Aorta (tissue), 5 donors: ENCODE measurements around the gene UBE2O. TPM values are rescaled to one million over a fixed set of nuclear protein-coding genes. Genes with fewer than 3 reads are reported as not detected.

Experiments
- ATAC-seq: fragments of 200-7000 bp; cut with Tn5 transposase; one replicate; pipeline ENCODE4 v1.9.1; 2022; ENCODE audit warnings: moderate library complexity; ENCODE audit not compliant: low FRiP score
- DNase-seq, 2 donors: peaks; one replicate each; pipeline ENCODE4 v3.0.0-alpha.2; 2020
- H3K27ac ChIP-seq, 2 donors: one replicate each; pipeline ENCODE4 v1.5.1; 2013; ENCODE audit warnings: low read length in 2 of 2, mild to moderate bottlenecking in 2 of 2, moderate library complexity in 2 of 2, control low read depth in 1 of 2, inconsistent platforms in 1 of 2, low read depth in 1 of 2
- H3K27me3 ChIP-seq, 2 donors: one replicate each; pipeline ENCODE4 v1.6.1; 2013; ENCODE audit warnings: control low read depth in 1 of 2, low read length in 1 of 2, mild to moderate bottlenecking in 1 of 2, moderate library complexity in 1 of 2; ENCODE audit not compliant: insufficient read depth in 2 of 2, control insufficient read depth in 1 of 2
- H3K36me3 ChIP-seq, 2 donors: one replicate each; pipeline ENCODE4 v1.6.1; 2013; ENCODE audit warnings: control low read depth in 1 of 2, low read length in 1 of 2, mild to moderate bottlenecking in 1 of 2; ENCODE audit not compliant: insufficient read depth in 2 of 2, control insufficient read depth in 1 of 2
- H3K4me1 ChIP-seq, 2 donors: one replicate each; pipeline ENCODE4 v1.6.1; 2013; ENCODE audit warnings: low read length in 2 of 2, control low read depth in 1 of 2, mild to moderate bottlenecking in 1 of 2, moderate library complexity in 1 of 2; ENCODE audit not compliant: insufficient read depth in 2 of 2, control insufficient read depth in 1 of 2
- H3K4me3 ChIP-seq, 2 donors: one replicate each; pipeline ENCODE4 v1.5.1; 2013; ENCODE audit warnings: low read length in 2 of 2, control low read depth in 1 of 2, mild to moderate bottlenecking in 1 of 2
- H3K9me3 ChIP-seq: one replicate; pipeline ENCODE4 v1.6.1; 2013; ENCODE audit warnings: mild to moderate bottlenecking, low read length; ENCODE audit not compliant: control insufficient read depth
- WGBS, 2 donors: extraction: QIAGEN DNeasy Blood & Tissue Kit; methylation state at CpG; one replicate each; pipeline ENCODE4 v1.1.7; 2013; 5-methylcytosine and 5-hydroxymethylcytosine counted together
- intact Hi-C, 2 donors: fragments of 100-400 bp; cut with DNase I; formaldehyde crosslinking; loops; one replicate each; pipeline versions ENCODE4 v1.14.2 to v1.15.0; 2022
- polyA plus RNA-seq, 2 donors: library from polyadenylated mRNA; stranded (reverse); fragments of 200-250 nt; gene quantifications; one replicate each; pipeline ENCODE4 v1.2.3, GENCODE V29; 2013
- total RNA-seq, 2 donors: library from RNA; stranded (reverse); fragmentation: NEBNext Ultra II Directional; extraction: Animal tissue kit (Norgen Biotek cat#: 25700); gene quantifications; one replicate each; pipeline ENCODE4 v1.2.1, GENCODE V29; 2021
- donor health status: healthy with polysubstance abuse.
- donor health status: Bipolar disorder and iron deficiency.
- donor health status: DM: no; HTN: no; CAD: no.
- donor health status: DM: no; HTN: no; CAD: no.
- donor health status: DM: yes; HTN: yes; CAD: no.

UBE2O gene
- total and polyA plus RNA-seq, 4 donors, result 2.5 to 24.7 (median 12.5) TPM

DNA sequence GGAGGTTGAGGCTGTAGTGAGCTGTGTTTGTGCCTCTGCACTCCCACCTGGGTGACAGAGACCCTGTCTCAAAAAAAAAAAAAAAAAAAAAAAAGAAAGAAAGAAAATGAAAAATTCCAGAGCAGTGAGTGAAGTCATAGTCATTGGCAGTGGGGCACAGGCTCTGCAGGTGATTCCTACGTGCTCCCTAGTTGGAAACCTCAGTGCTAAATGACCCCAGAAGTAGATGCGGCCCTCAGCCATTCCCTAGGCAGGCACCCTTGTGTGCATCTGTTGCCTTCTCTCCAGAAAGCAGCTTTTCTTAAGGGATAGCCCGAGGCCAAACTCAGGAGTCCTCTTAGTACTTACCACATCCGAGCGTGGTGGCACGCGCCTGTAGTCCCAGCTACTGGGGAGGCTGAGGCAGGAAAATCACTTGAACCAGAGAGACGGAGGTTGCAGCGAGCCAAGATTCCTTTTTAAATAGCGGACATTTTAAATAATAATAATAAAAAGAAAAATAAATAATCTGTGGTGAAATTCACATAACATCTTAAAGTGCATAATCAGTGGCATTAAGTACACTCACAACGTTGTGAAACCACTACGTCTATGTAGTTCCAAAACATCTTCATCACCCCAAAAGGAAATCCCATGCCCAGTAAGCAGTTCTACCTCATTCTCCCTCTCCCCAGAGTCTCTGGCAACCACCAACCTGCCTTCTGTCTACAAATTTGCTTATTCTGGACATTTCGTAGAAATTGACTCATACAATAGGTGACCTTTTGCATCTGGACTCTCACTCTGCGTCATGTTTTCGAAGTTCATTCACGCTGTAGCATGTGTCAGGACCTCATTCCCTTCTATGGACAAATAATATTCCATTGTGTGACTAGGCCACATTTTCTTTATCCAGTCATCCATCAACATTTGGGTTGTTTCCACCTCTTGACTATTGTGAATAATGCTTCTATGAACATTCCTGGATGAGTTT, 81.0 kb downstream of the UBE2O start:
- no peak for DNase-seq
- ATAC-seq, result no peak
- 88 to 91% methylated on average over 16 of the region's 16 CpGs for WGBS, 2 donors

DNA sequence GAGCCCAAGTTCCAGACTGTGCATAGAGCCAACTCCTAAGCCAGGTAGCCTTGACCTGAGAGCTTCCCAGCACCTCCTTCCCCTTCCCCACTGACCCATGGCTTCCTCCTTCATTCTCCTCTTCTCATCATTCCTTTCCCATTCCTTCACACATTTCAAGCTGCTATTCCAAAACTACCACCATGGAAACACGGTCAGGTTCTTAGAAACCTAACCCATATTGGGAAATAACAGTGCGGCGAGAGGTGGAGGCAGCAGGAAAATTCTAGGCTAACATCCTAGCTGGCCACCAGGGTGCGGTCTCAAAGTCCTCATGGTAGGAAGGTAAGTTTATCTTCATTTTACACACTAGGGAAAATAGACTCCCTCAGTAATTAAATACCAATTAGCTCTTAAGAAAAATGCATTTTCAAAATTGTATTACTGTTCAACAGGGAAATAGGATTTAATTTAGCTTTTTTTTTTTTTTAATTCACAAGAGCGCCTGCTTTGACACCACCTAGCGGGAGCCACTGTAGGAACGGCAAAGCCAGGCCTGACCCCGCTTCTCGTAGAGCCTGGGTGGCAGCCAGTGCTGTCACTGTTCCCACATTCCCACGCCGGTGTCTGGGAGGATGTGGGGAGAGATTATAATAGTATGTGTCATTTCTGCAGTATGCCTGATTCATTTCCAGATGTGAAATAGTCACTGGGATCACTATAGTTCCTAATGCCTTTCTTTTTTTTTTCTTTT, 82.5 kb downstream of the UBE2O start:
- DNase-seq, result peak; percentile 92 to 97
- intact Hi-C loops, result no loop called here
- WGBS, 2 donors, result 19 to 21% methylated on average over 11 of the region's 11 CpGs
- no peaks in the 10 kb centered on the region for H3K9me3 ChIP-seq
- ATAC-seq, result peak; percentile 85
- H3K36me3 ChIP-seq, result no peaks in the 10 kb centered on the region
- peak overlapping the region in 1 of 2 donors; percentile 19 for H3K27ac ChIP-seq
- H3K27me3 ChIP-seq, result no peaks in the 10 kb centered on the region
- H3K4me1 ChIP-seq, result no peaks in the 10 kb centered on the region
- H3K4me3 ChIP-seq, result no peak overlapping the region

More for the DNA sequence above, 81.0 kb downstream of the UBE2O start:
- Histone ChIP-seq H3K4me1 (no peaks in the 10 kb centered on the region), H3K36me3 (no peaks in the 10 kb centered on the region), H3K27ac (no peak overlapping the region), H3K27me3 (no peaks in the 10 kb centered on the region), H3K9me3 (no peaks in the 10 kb centered on the region), H3K4me3 (no peak overlapping the region)
- intact Hi-C loops, result no loop called here

DNA sequence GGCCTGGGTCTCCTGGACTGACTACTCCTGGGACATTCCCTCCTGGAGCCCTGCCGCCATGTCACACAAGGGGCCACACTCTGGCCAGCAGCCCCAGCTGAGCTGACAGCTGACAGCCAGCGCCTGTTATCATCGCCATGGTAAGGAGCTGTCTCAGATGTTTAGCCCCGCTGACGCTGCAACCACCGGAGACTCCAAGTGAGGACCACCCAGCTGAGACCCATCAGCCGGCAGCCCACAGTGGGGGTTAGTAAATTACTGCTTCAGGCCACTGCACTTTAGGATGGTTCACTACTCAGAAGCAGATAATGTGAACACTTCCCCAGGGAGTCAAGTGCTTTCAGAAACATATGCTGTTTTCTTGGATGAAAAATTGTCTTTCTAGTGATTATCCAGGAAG, 83.1 kb downstream of the UBE2O start:
- WGBS, 2 donors, result 92 to 93% methylated on average over 7 of the region's 7 CpGs
- Histone ChIP-seq H3K9me3 (no peaks in the 10 kb centered on the region), H3K27me3 (no peaks in the 10 kb centered on the region), H3K27ac (no peak overlapping the region), H3K4me3 (no peak overlapping the region), H3K4me1 (no peaks in the 10 kb centered on the region), H3K36me3 (no peaks in the 10 kb centered on the region)
- ATAC-seq (no peak), DNase-seq (no peak)
- intact Hi-C loops, result no loop called here

DNA sequence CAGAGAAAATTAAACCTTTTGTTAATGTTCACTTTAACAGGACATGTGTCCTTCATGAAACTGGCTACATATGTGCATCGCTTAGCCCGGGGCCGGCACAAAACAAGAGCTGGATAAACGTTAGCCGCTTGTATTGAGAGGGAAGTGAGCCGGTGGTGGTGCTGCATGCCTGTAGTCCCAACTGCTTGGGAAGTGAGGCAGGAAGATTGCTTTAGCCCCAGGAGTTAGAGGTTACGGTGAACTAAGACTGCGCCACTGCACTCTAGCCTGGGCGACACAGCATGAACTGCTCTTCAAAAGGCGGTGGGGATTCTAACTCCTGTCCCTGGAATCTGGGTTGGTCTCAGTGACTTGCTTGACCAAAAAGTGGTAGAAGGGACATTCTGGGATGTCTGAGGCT, 83.6 kb downstream of the UBE2O start:
- no peaks in the 10 kb centered on the region for H3K36me3 ChIP-seq
- intact Hi-C loops, result no loop called here
- no peak for DNase-seq
- no peak overlapping the region for H3K27ac ChIP-seq
- no peaks in the 10 kb centered on the region for H3K9me3 ChIP-seq
- 88 to 93% methylated on average over 10 of the region's 10 CpGs for WGBS, 2 donors
- no peaks in the 10 kb centered on the region for H3K27me3 ChIP-seq
- H3K4me1 ChIP-seq, result no peaks in the 10 kb centered on the region
- H3K4me3 ChIP-seq, result no peak overlapping the region
- ATAC-seq, result no peak

DNA sequence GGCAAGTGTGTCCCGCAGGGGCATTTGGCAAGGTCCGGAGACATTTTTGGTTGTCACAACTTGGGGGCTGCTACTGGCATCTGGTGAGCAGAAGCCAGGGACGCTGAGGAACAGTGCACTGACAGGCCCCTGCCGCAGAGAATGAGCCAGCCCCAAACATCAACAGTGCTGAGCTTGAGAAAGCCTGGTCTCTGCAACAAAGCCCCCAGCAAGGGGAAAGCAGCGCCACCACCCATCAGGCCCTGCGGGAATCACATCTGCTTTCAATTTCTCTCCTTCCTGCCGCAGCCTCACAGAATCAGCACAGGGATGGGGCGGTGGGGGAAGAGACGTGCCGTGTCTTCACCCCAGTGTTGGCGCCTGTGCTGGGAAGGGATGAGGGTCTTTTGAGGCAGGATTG, 84.4 kb downstream of the UBE2O start:
- intact Hi-C loops, result no loop called here
- WGBS, 2 donors, result 68 to 71% methylated on average over 11 of the region's 11 CpGs
- ATAC-seq (no peak), DNase-seq (no peak)
- Histone ChIP-seq H3K27ac (no peak overlapping the region), H3K36me3 (no peaks in the 10 kb centered on the region), H3K9me3 (no peaks in the 10 kb centered on the region), H3K4me1 (no peaks in the 10 kb centered on the region), H3K4me3 (no peak overlapping the region), H3K27me3 (no peaks in the 10 kb centered on the region)

DNA sequence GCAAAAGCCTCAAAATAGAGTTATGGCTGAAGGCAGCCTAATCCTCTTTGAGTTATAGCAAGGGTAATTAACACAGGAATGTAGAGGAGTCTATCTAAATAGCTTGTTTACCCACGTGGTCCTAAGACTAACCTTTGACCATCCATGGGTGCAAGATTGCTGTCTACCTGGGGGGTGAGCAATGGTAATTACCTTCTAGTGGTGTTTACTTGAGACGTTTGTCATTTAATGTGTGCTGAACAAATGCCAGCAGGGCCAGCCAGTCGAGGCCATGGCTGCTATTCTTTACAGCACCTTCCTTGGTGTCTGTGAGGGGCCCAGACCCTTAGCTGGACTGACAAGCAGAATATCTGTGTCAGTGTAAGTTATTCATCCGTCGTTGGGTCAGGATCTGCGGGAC, 85.3 kb downstream of the UBE2O start:
- no peak overlapping the region for H3K4me3 ChIP-seq
- intact Hi-C loops, result no loop called here
- no peaks in the 10 kb centered on the region for H3K9me3 ChIP-seq
- ATAC-seq, result no peak
- H3K27ac ChIP-seq, result no peak overlapping the region
- H3K4me1 ChIP-seq, result no peaks in the 10 kb centered on the region
- H3K36me3 ChIP-seq, result no peaks in the 10 kb centered on the region
- WGBS, 2 donors, result 70 to 77% methylated on average over 6 of the region's 6 CpGs
- DNase-seq, result no peak
- no peaks in the 10 kb centered on the region for H3K27me3 ChIP-seq

DNA sequence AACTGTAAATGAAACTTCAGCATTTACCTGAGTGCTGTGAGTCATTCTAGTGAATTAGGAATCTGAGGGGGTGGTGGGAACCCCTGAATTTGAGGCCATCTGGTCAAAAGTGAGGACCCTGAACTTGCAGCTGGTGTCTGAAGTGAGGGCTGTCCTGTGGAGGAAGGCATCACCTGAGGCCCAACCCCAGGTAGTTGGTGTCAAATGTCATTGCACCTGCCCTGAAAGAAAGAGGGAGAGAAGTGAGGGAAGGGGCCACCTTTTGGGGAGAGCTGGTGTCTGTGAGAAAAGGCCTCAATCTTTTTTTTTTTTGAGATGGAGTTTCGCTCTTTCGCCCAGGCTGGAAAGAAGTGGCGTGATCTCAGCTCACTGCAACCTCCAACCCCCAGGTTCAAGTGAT, 86.7 kb downstream of the UBE2O start:
- 96 to 100% methylated on average over 3 of the region's 3 CpGs for WGBS, 2 donors

DNA sequence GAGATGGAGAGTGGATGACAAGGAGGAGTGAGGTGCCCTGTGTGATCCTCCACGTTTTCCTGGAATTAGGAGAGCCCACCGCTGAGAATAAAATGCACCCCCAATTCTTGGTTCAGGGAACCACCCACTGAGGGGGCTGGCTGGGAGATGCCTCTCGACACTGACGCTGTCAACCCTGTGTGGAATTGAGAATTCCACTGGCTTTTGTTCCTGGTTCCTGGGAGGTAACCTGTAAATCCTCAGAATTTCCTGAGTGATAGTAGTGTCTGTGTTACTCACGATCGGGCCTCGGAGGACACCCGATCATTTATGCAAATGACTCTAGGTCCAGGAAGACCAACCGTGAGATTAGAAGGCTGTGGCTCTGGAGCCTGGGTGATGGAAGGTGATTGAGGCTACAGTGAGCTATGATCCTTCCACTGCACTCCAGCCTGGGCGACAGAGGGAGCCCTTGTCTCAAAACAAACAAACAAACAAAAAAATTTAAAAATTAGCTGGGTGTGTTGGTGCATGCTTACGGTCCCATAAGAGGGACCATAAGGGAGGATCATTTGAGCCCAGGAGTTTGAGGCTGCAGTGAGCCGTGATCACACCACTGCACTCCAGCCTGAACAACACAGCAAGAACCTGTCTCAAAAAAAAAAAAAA, 87.6 kb downstream of the UBE2O start:
- Histone ChIP-seq H3K36me3 (no peaks in the 10 kb centered on the region), H3K4me3 (no peak overlapping the region), H3K9me3 (no peaks in the 10 kb centered on the region), H3K27me3 (no peaks in the 10 kb centered on the region), H3K4me1 (no peaks in the 10 kb centered on the region), H3K27ac (no peak overlapping the region)
- DNase-seq (no peak), ATAC-seq (no peak)
- WGBS, 2 donors, result 68 to 71% methylated on average over 12 of the region's 12 CpGs
- intact Hi-C loops, result no loop called here

More for the DNA sequence above, 86.7 kb downstream of the UBE2O start:
- Histone ChIP-seq H3K4me1 (no peaks in the 10 kb centered on the region), H3K27me3 (no peaks in the 10 kb centered on the region), H3K36me3 (no peaks in the 10 kb centered on the region), H3K27ac (no peak overlapping the region), H3K9me3 (no peaks in the 10 kb centered on the region), H3K4me3 (no peak overlapping the region)
- ATAC-seq (no peak), DNase-seq (no peak)
- intact Hi-C loops, result no loop called here
